HepG2 (cell line): Measurements from ENCODE around the gene FAM174C. TPM values are rescaled to one million over a fixed set of nuclear protein-coding genes. Genes with fewer than 3 reads are reported as not detected.

Experiments
- ADNP ChIP-seq: sonication (generic); formaldehyde crosslinking; IDR thresholded peaks from 2 replicates; pipeline ENCODE4 v1.4.0; 2020; ENCODE audit warnings: missing genetic modification reagents
- ARNTL ChIP-seq: sonication (generic); formaldehyde crosslinking; IDR thresholded peaks from 2 replicates; pipeline ENCODE4 v1.4.0; 2020; ENCODE audit warnings: mild to moderate bottlenecking, missing genetic modification reagents
- ATAD3A ChIP-seq: sonication (generic); formaldehyde crosslinking; IDR thresholded peaks from 2 replicates; pipeline ENCODE4 v1.4.0; 2020; ENCODE audit warnings: missing genetic modification reagents
- ATF5 ChIP-seq: sonication (generic); formaldehyde crosslinking; IDR thresholded peaks from 2 replicates; pipeline ENCODE4 v1.4.0; 2020; ENCODE audit warnings: mild to moderate bottlenecking, low read depth, missing genetic modification reagents
- CREBL2 ChIP-seq: sonication (generic); formaldehyde crosslinking; IDR thresholded peaks from 2 replicates; pipeline ENCODE4 v1.8.1; 2023; ENCODE audit warnings: missing genetic modification reagents, mild to moderate bottlenecking, borderline replicate concordance
- ETV5 ChIP-seq: IDR thresholded peaks from 2 replicates; pipeline ENCODE4 v1.6.1; 2018; ENCODE audit warnings: missing biosample characterization, missing genetic modification reagents, inconsistent platforms, borderline replicate concordance
- GTF2F1 ChIP-seq: fragments of 150-350 bp; IDR thresholded peaks from 2 replicates; pipeline ENCODE4 v1.6.1; 2014; ENCODE audit warnings: low read length
- GZF1 ChIP-seq: sonication (generic); formaldehyde crosslinking; IDR thresholded peaks from 2 replicates; pipeline ENCODE4 v1.5.1; 2020; ENCODE audit warnings: mild to moderate bottlenecking, missing genetic modification reagents
- HDAC6 ChIP-seq: fragments of 200-600 bp; sonication (generic); IDR thresholded peaks from 2 replicates; pipeline ENCODE4 v1.7.0; 2017; ENCODE audit warnings: mild to moderate bottlenecking, antibody characterized with exemption, low read length, low read depth
- MIER2 ChIP-seq: IDR thresholded peaks from 2 replicates; pipeline ENCODE4 v1.6.1; 2016; ENCODE audit warnings: missing biosample characterization, missing genetic modification reagents
- MIXL1 ChIP-seq: IDR thresholded peaks from 2 replicates; pipeline ENCODE4 v1.6.1; 2016
- PBX2 ChIP-seq: IDR thresholded peaks from 2 replicates; pipeline ENCODE4 v1.6.1; 2016; ENCODE audit warnings: control low read depth
- POLR2AphosphoS2 ChIP-seq: IDR thresholded peaks from 2 replicates; pipeline ENCODE4 v1.6.1; 2011; ENCODE audit warnings: low read depth, low read length, improper control_type of control experiment
- RXRA ChIP-seq: sonication (generic); formaldehyde crosslinking; IDR thresholded peaks from 2 replicates; pipeline ENCODE4 v1.5.1; 2020; ENCODE audit warnings: missing genetic modification reagents
- SIX4 ChIP-seq: sonication (generic); formaldehyde crosslinking; IDR thresholded peaks from 2 replicates; pipeline ENCODE4 v1.4.0; 2020; ENCODE audit warnings: missing genetic modification reagents
- ZBTB21 ChIP-seq: sonication (generic); formaldehyde crosslinking; IDR thresholded peaks from 2 replicates; pipeline ENCODE4 v1.4.0; 2020; ENCODE audit warnings: missing genetic modification reagents
- ZNF10 ChIP-seq: sonication (generic); formaldehyde crosslinking; IDR thresholded peaks from 2 replicates; pipeline ENCODE4 v1.4.0; 2020; ENCODE audit warnings: mild to moderate bottlenecking, low read depth, missing genetic modification reagents, borderline replicate concordance
- ZNF234 ChIP-seq: sonication (generic); formaldehyde crosslinking; conservative IDR thresholded peaks from 2 replicates; pipeline ENCODE4 v1.5.1; 2020; ENCODE audit warnings: mild to moderate bottlenecking, missing genetic modification reagents
- ZNF431 ChIP-seq: sonication (generic); formaldehyde crosslinking; IDR thresholded peaks from 2 replicates; pipeline ENCODE4 v1.9.0; 2022; ENCODE audit warnings: missing genetic modification reagents, low read depth, mild to moderate bottlenecking, borderline replicate concordance
- ZNF550 ChIP-seq: sonication (generic); formaldehyde crosslinking; IDR thresholded peaks from 2 replicates; pipeline ENCODE4 v1.4.0; 2020; ENCODE audit warnings: mild to moderate bottlenecking, missing genetic modification reagents, borderline replicate concordance
- ZNF570 ChIP-seq: sonication (generic); formaldehyde crosslinking; IDR thresholded peaks from 2 replicates; pipeline ENCODE4 v1.4.0; 2020; ENCODE audit warnings: mild to moderate bottlenecking, missing genetic modification reagents, borderline replicate concordance
- ZNF782 ChIP-seq: sonication (generic); formaldehyde crosslinking; IDR thresholded peaks from 2 replicates; pipeline ENCODE4 v1.4.0; 2020; ENCODE audit warnings: missing genetic modification reagents, mild to moderate bottlenecking, borderline replicate concordance
- ZSCAN25 ChIP-seq: sonication (generic); formaldehyde crosslinking; IDR thresholded peaks from 2 replicates; pipeline ENCODE4 v1.8.0; 2022; ENCODE audit warnings: mild to moderate bottlenecking, missing genetic modification reagents
- polyA plus RNA-seq, 8 experiments: library from polyadenylated mRNA; depleted of rRNA in 3 of 8; stranded (reverse) in 7 of 8; unstranded in 1 of 8; fragments of >200 nt; fragmentation: Illumina TruSeq in 4 of 8; extraction: Trizol in 4 of 8; gene quantifications; 2 replicates each; pipeline versions ENCODE4 v1.2.1 to v1.2.3, GENCODE V29; 2011 to 2016; ENCODE audit warnings: low read depth in 4 of 8, missing spikeins in 1 of 8, mixed read lengths in 1 of 8; ENCODE audit not compliant: insufficient read depth in 1 of 8
- total RNA-seq, 5 experiments: library from RNA; depleted of rRNA; stranded (reverse); fragments of >200 nt; fragmentation: Illumina TruSeq; extraction: Trizol; gene quantifications; 2 replicates each; pipeline ENCODE4 v1.2.3, GENCODE V29; 2016; ENCODE audit warnings: low read depth in 1 of 5
- TF ChIP-seq, protein P1 (sequence below): sonication (generic); formaldehyde crosslinking; IDR thresholded peaks from 2 replicates; pipeline ENCODE4 v1.4.0; 2020; ENCODE audit warnings: missing genetic modification reagents
- TF ChIP-seq, protein P2 (sequence below): sonication (generic); formaldehyde crosslinking; IDR thresholded peaks from 2 replicates; pipeline ENCODE4 v1.5.0; 2020; ENCODE audit warnings: mild to moderate bottlenecking, missing genetic modification reagents, moderate library complexity

FAM174C gene
- total and polyA plus RNA-seq, 2 of the 13 experiments (the other 11 are each of a cell fraction or from before 2014, with no cell fraction given) = 19.5 to 31.3 TPM

- TF ChIP-seq, protein P1, sequence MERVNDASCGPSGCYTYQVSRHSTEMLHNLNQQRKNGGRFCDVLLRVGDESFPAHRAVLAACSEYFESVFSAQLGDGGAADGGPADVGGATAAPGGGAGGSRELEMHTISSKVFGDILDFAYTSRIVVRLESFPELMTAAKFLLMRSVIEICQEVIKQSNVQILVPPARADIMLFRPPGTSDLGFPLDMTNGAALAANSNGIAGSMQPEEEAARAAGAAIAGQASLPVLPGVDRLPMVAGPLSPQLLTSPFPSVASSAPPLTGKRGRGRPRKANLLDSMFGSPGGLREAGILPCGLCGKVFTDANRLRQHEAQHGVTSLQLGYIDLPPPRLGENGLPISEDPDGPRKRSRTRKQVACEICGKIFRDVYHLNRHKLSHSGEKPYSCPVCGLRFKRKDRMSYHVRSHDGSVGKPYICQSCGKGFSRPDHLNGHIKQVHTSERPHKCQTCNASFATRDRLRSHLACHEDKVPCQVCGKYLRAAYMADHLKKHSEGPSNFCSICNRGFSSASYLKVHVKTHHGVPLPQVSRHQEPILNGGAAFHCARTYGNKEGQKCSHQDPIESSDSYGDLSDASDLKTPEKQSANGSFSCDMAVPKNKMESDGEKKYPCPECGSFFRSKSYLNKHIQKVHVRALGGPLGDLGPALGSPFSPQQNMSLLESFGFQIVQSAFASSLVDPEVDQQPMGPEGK = peak; percentile 98
- TF ChIP-seq ADNP (CRISPR knock-in tag) (peak; percentile 51; the same call in 1 of the 2 replicates), ATF5 (CRISPR knock-in tag) (no peak), ZBTB21 (CRISPR knock-in tag) (no peak), ARNTL (CRISPR knock-in tag) (peak; percentile 83), PBX2 (no peak), SIX4 (CRISPR knock-in tag) (no peak; the same call in 1 of the 2 replicates), ZNF570 (no peak; the same call in 1 of the 2 replicates), CREBL2 (no peak), ZNF234 (CRISPR knock-in tag) (no peak), ZSCAN25 (CRISPR knock-in tag) (no peak), ZNF431 (CRISPR knock-in tag) (0 out of 2 replicates have a peak, but pooled peaks have one; percentile 61), GTF2F1 (0 out of 2 replicates have a peak, but pooled peaks have one; percentile 12), GZF1 (CRISPR knock-in tag) (no peak), ZNF10 (CRISPR knock-in tag) (no peak), ZNF550 (no peak), RXRA (peak; percentile 93), HDAC6 (no peak), ZNF782 (CRISPR knock-in tag) (no peak), MIER2 (peak; percentile 58), POLR2AphosphoS2 (no peak), MIXL1 (CRISPR knock-in tag) (no peak; the same call in 1 of the 2 replicates), ATAD3A (CRISPR knock-in tag) (no peak), ETV5 (CRISPR knock-in tag) (peak; percentile 99)
- TF ChIP-seq, protein P2, sequence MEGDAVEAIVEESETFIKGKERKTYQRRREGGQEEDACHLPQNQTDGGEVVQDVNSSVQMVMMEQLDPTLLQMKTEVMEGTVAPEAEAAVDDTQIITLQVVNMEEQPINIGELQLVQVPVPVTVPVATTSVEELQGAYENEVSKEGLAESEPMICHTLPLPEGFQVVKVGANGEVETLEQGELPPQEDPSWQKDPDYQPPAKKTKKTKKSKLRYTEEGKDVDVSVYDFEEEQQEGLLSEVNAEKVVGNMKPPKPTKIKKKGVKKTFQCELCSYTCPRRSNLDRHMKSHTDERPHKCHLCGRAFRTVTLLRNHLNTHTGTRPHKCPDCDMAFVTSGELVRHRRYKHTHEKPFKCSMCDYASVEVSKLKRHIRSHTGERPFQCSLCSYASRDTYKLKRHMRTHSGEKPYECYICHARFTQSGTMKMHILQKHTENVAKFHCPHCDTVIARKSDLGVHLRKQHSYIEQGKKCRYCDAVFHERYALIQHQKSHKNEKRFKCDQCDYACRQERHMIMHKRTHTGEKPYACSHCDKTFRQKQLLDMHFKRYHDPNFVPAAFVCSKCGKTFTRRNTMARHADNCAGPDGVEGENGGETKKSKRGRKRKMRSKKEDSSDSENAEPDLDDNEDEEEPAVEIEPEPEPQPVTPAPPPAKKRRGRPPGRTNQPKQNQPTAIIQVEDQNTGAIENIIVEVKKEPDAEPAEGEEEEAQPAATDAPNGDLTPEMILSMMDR = 0 out of 2 replicates have a peak, but pooled peaks have one; percentile 28
Measured at GRCh38 chr19:1290703-1291651, 15.6 kb downstream of the FAM174C start (continued).
